Measurements from ENCODE around the gene RALGPS2.

RALGPS2 gene

GRCh38 chr1:178953538-178954324, 228.7 kb downstream of the RALGPS2 start (continued):
- TF ChIP-seq, protein P1, sequence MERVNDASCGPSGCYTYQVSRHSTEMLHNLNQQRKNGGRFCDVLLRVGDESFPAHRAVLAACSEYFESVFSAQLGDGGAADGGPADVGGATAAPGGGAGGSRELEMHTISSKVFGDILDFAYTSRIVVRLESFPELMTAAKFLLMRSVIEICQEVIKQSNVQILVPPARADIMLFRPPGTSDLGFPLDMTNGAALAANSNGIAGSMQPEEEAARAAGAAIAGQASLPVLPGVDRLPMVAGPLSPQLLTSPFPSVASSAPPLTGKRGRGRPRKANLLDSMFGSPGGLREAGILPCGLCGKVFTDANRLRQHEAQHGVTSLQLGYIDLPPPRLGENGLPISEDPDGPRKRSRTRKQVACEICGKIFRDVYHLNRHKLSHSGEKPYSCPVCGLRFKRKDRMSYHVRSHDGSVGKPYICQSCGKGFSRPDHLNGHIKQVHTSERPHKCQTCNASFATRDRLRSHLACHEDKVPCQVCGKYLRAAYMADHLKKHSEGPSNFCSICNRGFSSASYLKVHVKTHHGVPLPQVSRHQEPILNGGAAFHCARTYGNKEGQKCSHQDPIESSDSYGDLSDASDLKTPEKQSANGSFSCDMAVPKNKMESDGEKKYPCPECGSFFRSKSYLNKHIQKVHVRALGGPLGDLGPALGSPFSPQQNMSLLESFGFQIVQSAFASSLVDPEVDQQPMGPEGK (CRISPR knock-in tag; IDR thresholded peaks at IDR 0.05; ENCODE audit: borderline replicate concordance), result no peak
- no peak for TF ChIP-seq GLIS3 (CRISPR knock-in tag; IDR thresholded peaks at IDR 0.05)

GRCh38 chr1:178954325-178954690, 229.3 kb downstream of the RALGPS2 start:
- TF ChIP-seq CSRNP3 (CRISPR knock-in tag; IDR thresholded peaks at IDR 0.05) (no peak), TCF4 (CRISPR knock-in tag; IDR thresholded peaks at IDR 0.05; ENCODE audit: borderline replicate concordance) (no peak), ISL1 (CRISPR knock-in tag; IDR thresholded peaks at IDR 0.05) (no peak), BACH2 (CRISPR knock-in tag; IDR thresholded peaks at IDR 0.05; ENCODE audit: borderline replicate concordance) (no peak), ESRRG (CRISPR knock-in tag; IDR thresholded peaks at IDR 0.05) (no peak), PPARA (CRISPR knock-in tag; IDR thresholded peaks at IDR 0.05; ENCODE audit: borderline replicate concordance) (no peak), SNAI2 (CRISPR knock-in tag; IDR thresholded peaks at IDR 0.05) (no peak), TOX (CRISPR knock-in tag; IDR thresholded peaks at IDR 0.05; ENCODE audit: borderline replicate concordance) (no peak), ZC3H10 (CRISPR knock-in tag; IDR thresholded peaks at IDR 0.05) (no peak), ARNTL (CRISPR knock-in tag; IDR thresholded peaks at IDR 0.05; ENCODE audit: borderline replicate concordance, low read depth) (no peak), GLIS3 (CRISPR knock-in tag; IDR thresholded peaks at IDR 0.05) (no peak), RARB (CRISPR knock-in tag; IDR thresholded peaks at IDR 0.05) (no peak)
- TF ChIP-seq, protein P2, sequence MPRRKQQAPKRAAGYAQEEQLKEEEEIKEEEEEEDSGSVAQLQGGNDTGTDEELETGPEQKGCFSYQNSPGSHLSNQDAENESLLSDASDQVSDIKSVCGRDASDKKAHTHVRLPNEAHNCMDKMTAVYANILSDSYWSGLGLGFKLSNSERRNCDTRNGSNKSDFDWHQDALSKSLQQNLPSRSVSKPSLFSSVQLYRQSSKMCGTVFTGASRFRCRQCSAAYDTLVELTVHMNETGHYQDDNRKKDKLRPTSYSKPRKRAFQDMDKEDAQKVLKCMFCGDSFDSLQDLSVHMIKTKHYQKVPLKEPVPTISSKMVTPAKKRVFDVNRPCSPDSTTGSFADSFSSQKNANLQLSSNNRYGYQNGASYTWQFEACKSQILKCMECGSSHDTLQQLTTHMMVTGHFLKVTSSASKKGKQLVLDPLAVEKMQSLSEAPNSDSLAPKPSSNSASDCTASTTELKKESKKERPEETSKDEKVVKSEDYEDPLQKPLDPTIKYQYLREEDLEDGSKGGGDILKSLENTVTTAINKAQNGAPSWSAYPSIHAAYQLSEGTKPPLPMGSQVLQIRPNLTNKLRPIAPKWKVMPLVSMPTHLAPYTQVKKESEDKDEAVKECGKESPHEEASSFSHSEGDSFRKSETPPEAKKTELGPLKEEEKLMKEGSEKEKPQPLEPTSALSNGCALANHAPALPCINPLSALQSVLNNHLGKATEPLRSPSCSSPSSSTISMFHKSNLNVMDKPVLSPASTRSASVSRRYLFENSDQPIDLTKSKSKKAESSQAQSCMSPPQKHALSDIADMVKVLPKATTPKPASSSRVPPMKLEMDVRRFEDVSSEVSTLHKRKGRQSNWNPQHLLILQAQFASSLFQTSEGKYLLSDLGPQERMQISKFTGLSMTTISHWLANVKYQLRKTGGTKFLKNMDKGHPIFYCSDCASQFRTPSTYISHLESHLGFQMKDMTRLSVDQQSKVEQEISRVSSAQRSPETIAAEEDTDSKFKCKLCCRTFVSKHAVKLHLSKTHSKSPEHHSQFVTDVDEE (CRISPR knock-in tag; IDR thresholded peaks at IDR 0.05), result no peak
- no peak for ATAC-seq

GRCh38 chr1:178954937-178955336, 229.9 kb downstream of the RALGPS2 start:
- ATAC-seq, result no peak
- no peak for TF ChIP-seq ZC3H10 (CRISPR knock-in tag; IDR thresholded peaks at IDR 0.05)
- TF ChIP-seq, protein P2 (CRISPR knock-in tag; IDR thresholded peaks at IDR 0.05), result no peak
- no peak for TF ChIP-seq RARB (CRISPR knock-in tag; IDR thresholded peaks at IDR 0.05)

DNA sequence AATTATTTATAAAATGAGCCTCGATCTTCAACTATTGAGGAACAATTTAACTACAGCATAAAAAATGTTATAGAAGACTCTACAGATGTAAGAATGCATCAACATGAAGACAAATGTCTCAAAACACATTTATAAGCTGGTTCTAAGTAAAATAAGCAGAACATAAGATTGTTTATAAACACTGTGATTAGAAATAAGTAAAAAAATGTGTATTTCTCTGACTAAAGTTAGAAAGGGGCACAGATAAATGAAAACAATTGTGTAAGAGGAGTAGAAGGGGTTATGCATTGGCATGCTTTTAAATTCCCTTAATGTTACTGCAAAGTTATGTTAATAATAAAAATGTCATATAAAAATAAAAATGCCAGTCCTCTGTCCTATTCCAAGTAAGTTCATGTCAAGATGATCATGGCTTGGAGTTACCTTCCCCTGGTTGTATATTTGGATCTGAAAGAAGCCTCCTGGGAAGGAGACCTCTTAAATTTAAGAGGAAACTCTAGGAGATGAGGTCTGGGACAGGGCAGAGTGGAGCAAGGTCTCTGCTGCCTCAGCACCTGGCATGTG, 230.4 kb downstream of the RALGPS2 start:
- TF ChIP-seq, protein P3, sequence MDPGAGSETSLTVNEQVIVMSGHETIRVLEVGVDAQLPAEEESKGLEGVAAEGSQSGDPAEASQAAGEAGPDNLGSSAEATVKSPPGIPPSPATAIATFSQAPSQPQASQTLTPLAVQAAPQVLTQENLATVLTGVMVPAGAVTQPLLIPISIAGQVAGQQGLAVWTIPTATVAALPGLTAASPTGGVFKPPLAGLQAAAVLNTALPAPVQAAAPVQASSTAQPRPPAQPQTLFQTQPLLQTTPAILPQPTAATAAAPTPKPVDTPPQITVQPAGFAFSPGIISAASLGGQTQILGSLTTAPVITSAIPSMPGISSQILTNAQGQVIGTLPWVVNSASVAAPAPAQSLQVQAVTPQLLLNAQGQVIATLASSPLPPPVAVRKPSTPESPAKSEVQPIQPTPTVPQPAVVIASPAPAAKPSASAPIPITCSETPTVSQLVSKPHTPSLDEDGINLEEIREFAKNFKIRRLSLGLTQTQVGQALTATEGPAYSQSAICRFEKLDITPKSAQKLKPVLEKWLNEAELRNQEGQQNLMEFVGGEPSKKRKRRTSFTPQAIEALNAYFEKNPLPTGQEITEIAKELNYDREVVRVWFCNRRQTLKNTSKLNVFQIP (CRISPR knock-in tag; IDR thresholded peaks at IDR 0.05; ENCODE audit: borderline replicate concordance, low read depth), result no peak
- no peak for TF ChIP-seq ZNF565 (CRISPR knock-in tag; conservative IDR thresholded peaks at IDR 0.05; ENCODE audit: low read depth)
- TF ChIP-seq CSDC2 (CRISPR knock-in tag; IDR thresholded peaks at IDR 0.05), result no peak
- TF ChIP-seq ARNTL (CRISPR knock-in tag; IDR thresholded peaks at IDR 0.05; ENCODE audit: borderline replicate concordance, low read depth), result no peak
- TF ChIP-seq CREB5 (CRISPR knock-in tag; IDR thresholded peaks at IDR 0.05; ENCODE audit: low read depth), result no peak
- ATAC-seq, result no peak
